Ovary (tissue), 3 donors: ENCODE data around the gene GPM6B.
"Not testable (repeated sequence)": the region's sequence is repeated elsewhere in the genome, so short reads cannot be mapped to it uniquely, and the experiment has no call there.

Source experiments
- POLR2A ChIP-seq: fragments of 450-650 bp; IDR thresholded peaks from one replicate; pipeline ENCODE4 v1.6.1; 2017; ENCODE audit warnings: antibody characterized with exemption, mild to moderate bottlenecking, moderate library complexity
- TF ChIP-seq, protein P1 (sequence below), 3 donors: fragments of 450-650 bp in 2 of 3; fragments of 200-600 bp in 1 of 3; IDR thresholded peaks; one replicate each; pipeline versions ENCODE4 v1.5.1 to v1.8.0; 2016 to 2022; ENCODE audit warnings: antibody characterized with exemption in 3 of 3, mild to moderate bottlenecking in 1 of 3
- donor health status: DM: no; HTN: no; CAD: no.

GRCh38 chrX:13726583-13726982 lies 90.3 kb downstream of the GPM6B start:
- TF ChIP-seq, protein P1, sequence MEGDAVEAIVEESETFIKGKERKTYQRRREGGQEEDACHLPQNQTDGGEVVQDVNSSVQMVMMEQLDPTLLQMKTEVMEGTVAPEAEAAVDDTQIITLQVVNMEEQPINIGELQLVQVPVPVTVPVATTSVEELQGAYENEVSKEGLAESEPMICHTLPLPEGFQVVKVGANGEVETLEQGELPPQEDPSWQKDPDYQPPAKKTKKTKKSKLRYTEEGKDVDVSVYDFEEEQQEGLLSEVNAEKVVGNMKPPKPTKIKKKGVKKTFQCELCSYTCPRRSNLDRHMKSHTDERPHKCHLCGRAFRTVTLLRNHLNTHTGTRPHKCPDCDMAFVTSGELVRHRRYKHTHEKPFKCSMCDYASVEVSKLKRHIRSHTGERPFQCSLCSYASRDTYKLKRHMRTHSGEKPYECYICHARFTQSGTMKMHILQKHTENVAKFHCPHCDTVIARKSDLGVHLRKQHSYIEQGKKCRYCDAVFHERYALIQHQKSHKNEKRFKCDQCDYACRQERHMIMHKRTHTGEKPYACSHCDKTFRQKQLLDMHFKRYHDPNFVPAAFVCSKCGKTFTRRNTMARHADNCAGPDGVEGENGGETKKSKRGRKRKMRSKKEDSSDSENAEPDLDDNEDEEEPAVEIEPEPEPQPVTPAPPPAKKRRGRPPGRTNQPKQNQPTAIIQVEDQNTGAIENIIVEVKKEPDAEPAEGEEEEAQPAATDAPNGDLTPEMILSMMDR (IDR thresholded peaks at IDR 0.05) = not testable (repeated sequence)
- TF ChIP-seq POLR2A = not testable (repeated sequence)
